Umbilical cord (tissue), 1 donor: ENCODE measurements around the gene KLF18. TPM values are rescaled to one million over a fixed set of nuclear protein-coding genes. Genes with fewer than 3 reads are reported as not detected.

Source experiments
- total RNA-seq: library from RNA; depleted of rRNA; stranded (reverse); fragments of >200 nt; gene quantifications from one replicate; pipeline ENCODE4 v1.2.3, GENCODE V29; 2014; ENCODE audit warnings: low replicate concordance; ENCODE audit not compliant: insufficient read depth

KLF18 gene
- total RNA-seq, 1 donor from 2014 or later = 0.24 TPM

Other genes starting within 250 kb of the KLF18 start
- 4.8 TPM for gene ARTN, start 207.8 kb downstream of the KLF18 start, total RNA-seq
- 26.5 TPM for gene IPO13, start 194.7 kb downstream of the KLF18 start, total RNA-seq
- 5.1 TPM for gene DPH2, start 171.6 kb downstream of the KLF18 start, total RNA-seq
- gene ATP6V0B, start 166.7 kb downstream of the KLF18 start, total RNA-seq = 55.6 TPM
- gene B4GALT2, start 162.4 kb downstream of the KLF18 start, total RNA-seq = 74.9 TPM
- gene CCDC24, start 150.0 kb downstream of the KLF18 start, total RNA-seq = 9.9 TPM
- 0.48 TPM for gene SLC6A9, start 110.2 kb downstream of the KLF18 start, total RNA-seq
- 5.5 TPM for gene KLF17, start 22.8 kb downstream of the KLF18 start, total RNA-seq
- gene DMAP1, start 71.8 kb upstream of the KLF18 start, total RNA-seq = 14.7 TPM
- gene ERI3, start 213.6 kb upstream of the KLF18 start, total RNA-seq = 29.6 TPM